Measurements from ENCODE around the gene KIF9.
"Not testable (repeated sequence)": the region's sequence is repeated elsewhere in the genome, so short reads cannot be mapped to it uniquely, and the experiment has no call there.

KIF9 gene

DNA sequence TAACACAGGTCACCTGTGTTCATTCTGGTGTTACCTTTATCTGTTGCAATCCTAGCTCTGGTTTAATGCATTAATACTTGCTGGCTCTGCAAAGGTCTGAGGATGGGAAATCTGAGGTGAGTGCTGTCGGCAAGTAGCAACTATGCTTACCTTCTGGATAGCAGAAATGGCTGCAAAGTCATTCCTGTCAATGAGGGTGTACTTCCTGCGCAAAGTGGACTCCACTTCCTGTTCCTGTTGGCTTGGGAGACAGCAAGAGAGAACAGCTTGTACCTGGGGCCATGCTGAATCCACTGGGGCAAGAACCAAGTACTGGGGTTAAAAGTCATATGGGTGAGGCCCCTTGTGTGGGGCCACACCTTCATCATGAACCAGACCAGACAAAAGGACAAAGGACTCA is 37.3 kb downstream of the KIF9 start:
- H3K27ac Mint-ChIP-seq, result no peak overlapping the region
- no peaks in the 10 kb centered on the region for H3K9me3 Mint-ChIP-seq
- H3K27me3 Mint-ChIP-seq, result no peaks in the 10 kb centered on the region
- no peaks in the 10 kb centered on the region for H3K4me1 Mint-ChIP-seq
- no peak overlapping the region for H3K4me3 Mint-ChIP-seq
- DNase-seq (no peak), ATAC-seq (no peak)

DNA sequence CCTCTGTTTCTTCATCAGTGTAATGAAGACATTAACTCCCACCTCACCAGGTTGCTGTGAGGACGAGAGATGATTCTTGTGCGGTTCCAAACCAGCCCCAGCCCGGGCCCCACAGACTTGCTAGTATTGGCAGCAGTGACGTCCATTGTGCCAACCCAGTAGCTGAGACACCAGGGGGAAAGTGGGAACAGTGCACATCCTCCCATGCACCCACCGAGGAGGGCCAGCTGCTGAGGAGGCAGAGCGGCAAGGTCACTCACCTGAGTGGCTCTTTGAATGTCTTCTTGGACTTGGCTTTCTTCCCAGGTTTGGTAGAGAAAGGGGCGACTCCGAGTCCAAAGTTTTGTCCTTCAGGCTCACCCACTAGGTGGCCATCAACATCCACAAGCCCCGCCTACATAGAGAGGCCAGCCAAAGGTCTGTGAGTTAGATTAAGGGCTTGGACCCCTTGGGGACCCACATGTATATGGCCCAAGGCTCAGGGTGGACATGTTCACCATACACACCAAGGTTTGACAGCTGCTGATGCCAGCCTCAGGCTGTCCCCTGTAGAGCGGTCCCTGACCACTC is 38.0 kb downstream of the KIF9 start:
- no peaks in the 10 kb centered on the region for H3K27me3 Mint-ChIP-seq
- no peaks in the 10 kb centered on the region for H3K9me3 Mint-ChIP-seq
- no peak overlapping the region for H3K27ac Mint-ChIP-seq
- H3K4me3 Mint-ChIP-seq, result no peak overlapping the region
- ATAC-seq (no peak), DNase-seq (no peak)
- H3K4me1 Mint-ChIP-seq, result no peaks in the 10 kb centered on the region

DNA sequence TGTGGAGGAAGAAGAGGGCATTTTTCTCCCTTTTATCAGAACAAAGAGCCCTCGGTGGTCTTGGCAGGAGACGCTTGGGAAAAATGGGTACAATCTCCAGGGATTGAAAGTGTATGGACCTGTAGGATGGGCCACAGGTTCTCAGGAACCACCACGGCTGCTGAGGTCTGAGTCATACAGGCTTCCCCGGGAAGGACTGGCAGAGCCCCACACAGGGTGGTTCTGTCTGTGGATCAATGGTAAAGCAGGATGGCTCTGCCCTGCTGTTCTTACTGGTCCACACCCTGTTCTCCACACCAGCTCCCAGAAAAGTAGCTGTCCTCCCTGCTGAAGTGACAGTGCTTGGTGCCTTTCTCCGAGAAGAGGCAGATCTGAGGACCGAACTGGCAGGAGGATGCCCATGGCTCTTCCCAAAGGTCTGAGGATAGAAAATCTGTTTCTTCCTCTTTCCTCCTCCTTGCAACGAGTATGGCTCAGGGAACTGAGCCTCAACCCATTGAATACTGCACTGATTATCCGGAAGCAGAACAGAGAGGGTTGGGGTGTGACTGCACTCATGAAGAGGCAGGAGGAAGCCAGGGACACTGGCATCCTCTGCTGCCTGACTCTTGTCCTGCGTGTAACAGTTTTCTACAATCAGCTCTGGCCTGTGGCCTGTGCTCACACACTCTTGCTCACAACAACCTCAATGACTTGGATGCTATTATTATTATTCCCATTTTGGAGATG is 39.0 kb downstream of the KIF9 start:
- Mint-ChIP-seq H3K4me1 (no peaks in the 10 kb centered on the region), H3K27me3 (no peaks in the 10 kb centered on the region), H3K9me3 (no peaks in the 10 kb centered on the region), H3K27ac (no peak overlapping the region), H3K4me3 (no peak overlapping the region)
- DNase-seq, result no peak
- ATAC-seq, result no peak

DNA sequence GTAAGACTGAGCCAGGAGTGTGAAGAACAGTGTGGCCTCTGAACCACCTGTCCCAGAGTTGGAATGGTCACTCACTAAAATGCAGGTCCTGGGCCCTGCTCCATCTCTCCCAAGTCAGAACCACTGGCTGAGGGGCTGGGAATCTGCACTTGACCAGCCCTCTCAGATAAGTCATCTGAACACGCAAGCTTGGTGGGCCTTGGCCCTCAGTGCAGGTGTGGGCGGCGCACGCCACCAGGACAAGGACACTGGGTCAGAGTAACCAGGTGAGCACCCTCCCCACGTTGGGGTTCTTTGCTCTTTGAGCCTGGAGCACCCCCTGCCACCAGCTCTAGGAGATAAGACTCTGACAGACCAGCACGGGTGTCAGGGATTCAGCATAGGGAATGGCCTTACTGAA is 42.7 kb downstream of the KIF9 start:
- DNase-seq, result no peak
- no peaks in the 10 kb centered on the region for H3K9me3 Mint-ChIP-seq
- no peak for ATAC-seq
- H3K27me3 Mint-ChIP-seq, result no peaks in the 10 kb centered on the region
- no peak overlapping the region for H3K27ac Mint-ChIP-seq
- H3K4me1 Mint-ChIP-seq, result no peaks in the 10 kb centered on the region
- no peak overlapping the region for H3K4me3 Mint-ChIP-seq

DNA sequence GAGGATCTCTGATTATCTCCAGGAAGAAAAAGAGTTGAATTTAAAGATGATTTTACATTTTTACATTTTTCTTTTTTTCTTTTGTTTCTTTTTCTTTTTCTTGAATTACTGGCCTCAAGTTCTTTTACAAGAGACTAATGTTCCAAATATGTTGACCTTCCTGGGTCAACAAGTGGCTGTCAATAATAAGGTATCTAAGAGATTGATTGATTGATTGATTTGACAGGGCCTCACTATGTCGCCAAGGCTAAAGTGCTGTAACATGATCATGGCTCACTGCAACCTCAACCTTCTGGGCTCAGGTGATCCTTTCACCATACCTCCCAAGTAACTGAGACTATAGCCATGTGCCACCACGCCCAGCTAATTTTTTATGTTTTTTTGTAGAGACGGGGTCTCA is 44.6 kb downstream of the KIF9 start:
- Mint-ChIP-seq H3K27ac (no peak overlapping the region), H3K4me1 (no peaks in the 10 kb centered on the region), H3K4me3 (no peak overlapping the region), H3K27me3 (no peaks in the 10 kb centered on the region), H3K9me3 (no peaks in the 10 kb centered on the region)
- no peak for ATAC-seq
- no peak for DNase-seq

DNA sequence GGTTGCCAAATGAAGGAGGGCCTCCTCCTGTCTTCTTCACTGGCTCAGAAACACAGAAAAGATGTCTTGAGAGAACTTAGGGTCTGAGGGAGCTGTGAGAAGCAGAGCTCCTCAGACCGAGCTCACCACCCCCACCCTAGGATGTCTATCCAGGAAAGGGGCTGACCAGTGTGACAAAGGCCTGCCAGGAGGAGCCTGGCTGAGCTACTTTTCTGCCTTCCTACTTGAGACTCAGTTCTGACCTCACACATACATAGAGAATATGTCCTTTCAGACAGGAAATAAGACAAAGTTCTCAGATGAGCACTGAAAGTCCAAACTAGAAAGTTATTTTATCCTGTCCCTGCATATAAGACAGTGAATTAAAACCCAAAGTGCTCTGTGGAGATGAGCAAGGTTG is 54.5 kb downstream of the KIF9 start:
- ATAC-seq, result no peak
- Mint-ChIP-seq H3K9me3 (no peaks in the 10 kb centered on the region), H3K4me1 (peaks cover 5% of the 10 kb centered on the region), H3K27ac (no peak overlapping the region), H3K27me3 (no peaks in the 10 kb centered on the region), H3K4me3 (no peak overlapping the region)
- no peak for DNase-seq

DNA sequence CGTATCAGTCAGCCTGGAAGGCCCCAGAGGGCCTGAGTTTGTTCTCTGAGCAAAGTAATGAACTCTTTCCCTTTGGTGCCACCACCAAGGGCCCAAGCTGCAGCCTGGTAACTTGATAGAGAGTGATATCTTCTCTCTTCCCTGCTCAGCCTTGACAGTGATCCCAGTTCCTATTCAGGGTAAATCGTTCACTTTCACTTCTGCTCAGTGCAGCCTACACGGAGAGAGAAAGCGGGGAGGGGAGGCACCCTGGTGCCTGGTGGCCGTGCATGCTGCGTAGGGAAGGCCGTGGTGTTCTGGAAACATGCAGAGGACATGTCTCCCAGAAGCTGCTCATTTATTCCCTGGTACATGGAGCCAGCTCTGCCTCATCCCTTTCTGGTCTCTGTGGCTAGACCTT is 54.9 kb downstream of the KIF9 start:
- Mint-ChIP-seq H3K9me3 (no peaks in the 10 kb centered on the region), H3K27me3 (no peaks in the 10 kb centered on the region), H3K27ac (no peak overlapping the region), H3K4me1 (peaks cover 5% of the 10 kb centered on the region), H3K4me3 (no peak overlapping the region)
- no peak for ATAC-seq
- no peak for DNase-seq

DNA sequence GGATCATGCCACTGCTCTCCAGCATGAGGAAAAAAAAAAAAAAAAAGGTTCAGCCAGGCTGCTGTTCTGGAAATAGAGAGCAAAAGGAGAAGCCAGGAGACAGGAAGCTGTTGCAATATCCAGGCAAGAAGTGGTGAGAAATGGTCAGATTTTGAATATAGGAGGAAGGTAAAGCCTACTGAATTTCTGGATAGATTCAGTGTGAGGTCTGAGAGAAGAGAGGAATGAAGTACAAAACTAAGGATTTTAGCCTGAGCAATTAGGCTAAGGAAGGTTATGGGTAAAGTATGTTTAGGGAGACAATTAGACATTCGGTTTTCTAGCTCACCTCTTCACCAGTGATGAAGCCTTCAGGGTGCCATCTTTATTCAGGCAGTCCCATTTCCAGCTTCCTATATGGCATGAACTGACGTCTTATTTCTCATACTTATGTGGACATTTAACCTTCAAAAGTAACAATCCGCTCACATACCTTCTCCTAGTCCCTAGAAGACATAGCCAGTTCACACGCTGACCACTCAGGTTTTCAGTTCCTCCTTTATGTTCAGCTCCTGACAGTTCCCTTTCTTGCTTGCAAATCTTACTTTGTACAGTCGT is 57.2 kb downstream of the KIF9 start:
- H3K4me3 Mint-ChIP-seq, result no peak overlapping the region

DNA sequence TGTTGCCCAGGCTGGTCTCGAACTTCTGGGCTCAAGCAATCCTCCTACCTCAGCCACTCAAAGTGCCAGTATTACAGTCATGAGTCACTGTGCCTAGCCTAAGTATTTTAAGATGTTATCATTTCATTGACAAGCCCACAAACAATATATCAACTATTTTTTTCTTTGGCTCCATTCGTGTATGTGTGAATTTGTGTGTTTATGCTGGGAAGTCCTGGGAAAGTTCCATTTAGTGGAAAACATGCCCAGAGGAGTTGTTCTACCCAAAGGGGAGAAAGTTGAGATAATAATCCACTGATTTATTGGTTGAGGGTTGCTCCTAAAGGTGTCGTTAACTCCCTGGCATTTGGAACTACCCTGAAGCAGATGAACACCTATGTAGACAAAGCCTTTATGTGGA is 58.8 kb downstream of the KIF9 start:
- H3K4me3 Mint-ChIP-seq, result no peak overlapping the region
- H3K27ac Mint-ChIP-seq, result no peak overlapping the region
- DNase-seq, result no peak
- H3K4me1 Mint-ChIP-seq, result peaks cover 5% of the 10 kb centered on the region
- ATAC-seq, result no peak
- H3K9me3 Mint-ChIP-seq, result no peaks in the 10 kb centered on the region
- no peaks in the 10 kb centered on the region for H3K27me3 Mint-ChIP-seq

More for the DNA sequence above, 57.2 kb downstream of the KIF9 start:
- no peak for DNase-seq
- H3K27me3 Mint-ChIP-seq, result no peaks in the 10 kb centered on the region
- H3K27ac Mint-ChIP-seq, result peak overlapping the region; percentile 8 to 48
- H3K4me1 Mint-ChIP-seq, result peaks cover 5% of the 10 kb centered on the region
- ATAC-seq, result no peak
- no peaks in the 10 kb centered on the region for H3K9me3 Mint-ChIP-seq

DNA sequence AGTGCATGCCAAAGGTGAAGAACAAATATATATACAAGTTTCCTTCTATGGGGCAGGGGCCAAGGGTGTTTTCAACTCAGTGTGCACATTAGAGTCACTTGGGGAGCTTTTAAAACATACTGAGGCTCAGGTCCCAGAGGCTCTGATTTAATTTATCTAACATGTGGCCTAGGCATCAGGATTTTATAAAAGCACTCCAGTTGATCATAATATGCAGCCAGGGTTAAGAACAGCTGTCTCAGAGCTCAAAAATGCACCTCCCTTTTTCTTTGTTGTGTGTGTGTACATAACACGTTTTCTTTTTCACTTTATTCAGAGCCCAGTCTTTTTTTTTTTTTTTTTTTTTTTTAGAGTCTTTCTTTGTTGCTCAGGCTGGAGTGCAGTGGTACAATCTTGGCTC is 60.8 kb downstream of the KIF9 start:
- ATAC-seq, result no peak
- H3K27me3 Mint-ChIP-seq, result no peaks in the 10 kb centered on the region

DNA sequence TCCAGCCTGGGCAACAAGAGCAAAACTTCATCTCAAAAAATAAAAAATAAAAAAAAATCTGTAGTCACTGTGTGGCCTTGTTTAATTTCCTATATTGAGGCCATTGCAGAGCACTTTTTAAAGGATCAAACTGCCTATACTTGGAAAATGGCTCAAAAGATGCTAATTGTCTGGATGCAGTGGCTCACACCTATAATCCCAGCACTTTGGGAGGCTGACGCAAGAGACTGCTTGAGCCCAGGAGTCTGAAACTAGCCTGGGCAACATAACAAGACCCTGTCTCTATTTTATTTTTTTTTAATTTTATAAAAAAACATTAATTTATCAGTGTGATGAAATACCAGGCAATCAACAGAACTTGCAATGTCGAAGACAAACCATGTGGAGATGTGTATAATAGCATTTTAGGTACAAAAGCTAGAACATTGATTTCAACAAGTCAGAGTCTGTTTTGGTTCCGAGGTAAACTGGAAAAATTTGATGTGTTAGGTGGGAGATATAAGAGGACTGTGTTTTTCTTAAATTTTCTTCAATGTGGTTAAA is 71.7 kb downstream of the KIF9 start:
- DNase-seq (no peak), ATAC-seq (no peak)
- Mint-ChIP-seq H3K9me3 (no peaks in the 10 kb centered on the region), H3K4me3 (no peak overlapping the region), H3K4me1 (no peaks in the 10 kb centered on the region), H3K27me3 (no peaks in the 10 kb centered on the region), H3K27ac (no peak overlapping the region)

More for the DNA sequence above, 60.8 kb downstream of the KIF9 start:
- no peak for DNase-seq
- no peaks in the 10 kb centered on the region for H3K9me3 Mint-ChIP-seq
- H3K4me1 Mint-ChIP-seq, result peaks cover 5% of the 10 kb centered on the region
- H3K4me3 Mint-ChIP-seq, result no peak overlapping the region
- H3K27ac Mint-ChIP-seq, result no peak overlapping the region

DNA sequence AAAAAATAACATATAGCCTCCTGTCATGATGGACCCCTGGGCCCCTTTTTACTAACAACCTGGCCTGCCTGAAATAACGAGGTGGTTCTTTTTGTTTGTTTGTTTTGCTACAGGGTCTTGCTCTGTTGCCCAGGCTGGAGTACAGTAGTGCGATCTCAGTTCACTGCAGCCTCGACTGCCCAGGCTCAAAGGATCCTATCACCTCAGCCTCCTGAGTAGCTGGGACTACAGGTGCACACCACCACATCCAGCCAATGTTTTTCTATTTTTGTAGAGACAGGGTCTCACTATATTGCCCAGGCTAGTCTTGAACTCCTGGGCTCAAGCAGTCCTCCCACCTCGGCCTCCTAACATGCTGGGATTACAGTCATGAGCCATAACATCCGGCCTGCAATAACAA is 76.6 kb downstream of the KIF9 start:
- not testable (repeated sequence) for H3K27ac Mint-ChIP-seq, ATAC-seq, H3K27me3 Mint-ChIP-seq, DNase-seq, H3K4me3 Mint-ChIP-seq, H3K4me1 Mint-ChIP-seq, H3K9me3 Mint-ChIP-seq

DNA sequence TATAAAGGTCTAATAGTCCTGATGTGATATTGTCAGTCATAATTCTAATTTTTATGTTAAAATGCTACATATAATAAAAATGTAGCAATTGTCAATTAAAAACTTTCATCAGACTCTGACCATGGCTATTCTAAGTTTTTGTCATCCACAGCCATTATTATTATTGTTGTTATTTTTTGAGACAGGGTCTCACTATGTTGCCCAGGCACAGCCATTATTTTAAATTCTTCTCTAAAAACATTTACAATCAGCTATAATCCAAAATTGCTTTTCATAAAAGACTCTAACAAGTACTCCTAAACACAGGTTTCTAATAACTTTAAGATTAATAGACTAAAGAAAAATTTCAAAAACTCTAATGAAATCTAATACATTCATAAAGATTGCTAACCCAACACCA is 77.7 kb downstream of the KIF9 start:
- no peaks in the 10 kb centered on the region for H3K4me1 Mint-ChIP-seq
- ATAC-seq (no peak), DNase-seq (no peak)
- no peaks in the 10 kb centered on the region for H3K27me3 Mint-ChIP-seq
- no peak overlapping the region for H3K27ac Mint-ChIP-seq
- H3K9me3 Mint-ChIP-seq, result no peaks in the 10 kb centered on the region
- H3K4me3 Mint-ChIP-seq, result no peak overlapping the region

DNA sequence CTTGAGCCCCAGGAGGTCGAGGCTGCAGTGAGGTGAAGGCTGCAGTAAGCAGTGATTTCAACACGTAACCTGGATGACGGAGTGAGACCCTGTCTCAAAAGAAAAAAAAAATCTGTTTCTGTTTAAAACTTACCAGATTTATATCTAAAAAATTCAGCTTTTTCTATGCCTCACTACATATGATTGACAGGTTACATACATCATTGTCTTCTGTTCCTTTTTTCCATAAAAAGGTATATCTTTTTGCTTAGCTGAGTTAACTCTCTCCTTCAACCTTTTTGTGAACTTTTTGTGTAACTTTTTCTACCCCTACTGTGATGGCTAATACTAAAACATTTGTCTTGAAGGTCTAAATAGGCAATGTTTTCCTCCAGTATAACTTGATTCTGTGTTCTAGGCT is 80.1 kb downstream of the KIF9 start:
- Mint-ChIP-seq H3K9me3 (no peaks in the 10 kb centered on the region), H3K4me1 (no peaks in the 10 kb centered on the region), H3K27ac (no peak overlapping the region), H3K27me3 (no peaks in the 10 kb centered on the region), H3K4me3 (no peak overlapping the region)
- no peak for DNase-seq
- no peak for ATAC-seq

DNA sequence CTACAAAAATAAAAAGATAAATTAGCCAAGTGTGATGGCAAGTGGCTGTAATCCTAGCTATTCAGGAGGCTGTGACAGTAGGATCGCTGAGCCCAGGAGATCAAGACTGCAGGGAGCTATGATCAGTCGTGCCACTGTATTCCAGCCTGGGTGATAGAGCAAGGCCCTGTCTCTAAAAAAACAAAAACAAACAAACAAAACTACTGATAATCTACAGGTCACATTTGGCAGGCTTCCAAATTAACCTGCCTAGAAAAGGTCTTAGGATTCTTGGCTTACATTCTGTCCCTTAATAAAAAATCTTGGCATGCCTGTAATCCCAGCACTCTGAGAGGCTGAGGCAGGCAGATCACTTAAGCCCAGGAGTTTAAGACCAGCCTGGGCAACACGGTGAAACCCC is 85.3 kb downstream of the KIF9 start:
- ATAC-seq (no peak), DNase-seq (no peak)
- H3K4me1 Mint-ChIP-seq, result no peaks in the 10 kb centered on the region
- H3K9me3 Mint-ChIP-seq, result no peaks in the 10 kb centered on the region
- no peak overlapping the region for H3K4me3 Mint-ChIP-seq
- no peak overlapping the region for H3K27ac Mint-ChIP-seq
- H3K27me3 Mint-ChIP-seq, result no peaks in the 10 kb centered on the region

DNA sequence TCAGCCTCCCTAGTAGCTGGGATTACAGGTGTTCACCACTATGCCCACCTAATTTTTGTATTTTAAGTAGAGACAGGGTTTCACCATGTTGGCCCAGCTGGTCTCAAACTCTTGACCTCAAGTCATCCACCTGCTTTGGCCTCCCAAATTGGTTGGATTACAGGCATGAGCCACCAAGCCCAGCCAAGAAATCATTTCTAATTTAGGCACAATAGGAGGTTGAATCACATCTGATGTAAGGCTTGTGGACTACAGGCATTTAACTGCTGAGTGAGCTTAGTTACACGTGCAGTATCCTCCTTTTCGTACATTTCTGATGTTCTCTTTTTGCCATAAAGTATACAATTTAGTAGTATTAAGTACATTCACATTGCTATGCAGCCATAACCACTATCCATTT is 87.6 kb downstream of the KIF9 start:
- ATAC-seq, result no peak
- no peak for DNase-seq
- H3K27ac Mint-ChIP-seq, result no peak overlapping the region
- H3K27me3 Mint-ChIP-seq, result no peaks in the 10 kb centered on the region
- H3K4me3 Mint-ChIP-seq, result no peak overlapping the region
- no peaks in the 10 kb centered on the region for H3K4me1 Mint-ChIP-seq
- no peaks in the 10 kb centered on the region for H3K9me3 Mint-ChIP-seq
